Measurements from ENCODE around the gene STBD1.

Gene STBD1

DNA sequence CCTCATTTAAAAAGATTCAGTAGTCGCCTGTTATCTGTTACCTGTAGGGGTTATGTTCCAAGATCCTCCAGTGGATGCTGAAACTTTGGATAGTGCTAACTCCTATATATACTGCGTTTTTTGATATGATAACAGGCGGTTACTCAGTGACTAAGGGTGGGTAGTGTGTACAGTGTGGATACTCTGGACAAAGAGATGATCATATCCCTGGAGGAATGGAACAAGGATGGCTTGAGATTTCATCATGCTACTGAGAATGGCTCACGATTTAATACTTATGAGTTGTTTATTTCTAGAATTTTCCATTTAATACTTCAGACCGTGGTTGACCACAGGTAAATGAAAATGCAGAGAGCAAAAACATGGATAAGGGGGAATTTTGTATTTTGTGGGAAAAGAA is 33.5 kb upstream of the STBD1 start:
- no peaks in the 10 kb centered on the region for H3K36me3 Mint-ChIP-seq (ENCODE audit: low read depth)
- H3K27ac Mint-ChIP-seq, result no peak overlapping the region
- TF ChIP-seq, protein P1, sequence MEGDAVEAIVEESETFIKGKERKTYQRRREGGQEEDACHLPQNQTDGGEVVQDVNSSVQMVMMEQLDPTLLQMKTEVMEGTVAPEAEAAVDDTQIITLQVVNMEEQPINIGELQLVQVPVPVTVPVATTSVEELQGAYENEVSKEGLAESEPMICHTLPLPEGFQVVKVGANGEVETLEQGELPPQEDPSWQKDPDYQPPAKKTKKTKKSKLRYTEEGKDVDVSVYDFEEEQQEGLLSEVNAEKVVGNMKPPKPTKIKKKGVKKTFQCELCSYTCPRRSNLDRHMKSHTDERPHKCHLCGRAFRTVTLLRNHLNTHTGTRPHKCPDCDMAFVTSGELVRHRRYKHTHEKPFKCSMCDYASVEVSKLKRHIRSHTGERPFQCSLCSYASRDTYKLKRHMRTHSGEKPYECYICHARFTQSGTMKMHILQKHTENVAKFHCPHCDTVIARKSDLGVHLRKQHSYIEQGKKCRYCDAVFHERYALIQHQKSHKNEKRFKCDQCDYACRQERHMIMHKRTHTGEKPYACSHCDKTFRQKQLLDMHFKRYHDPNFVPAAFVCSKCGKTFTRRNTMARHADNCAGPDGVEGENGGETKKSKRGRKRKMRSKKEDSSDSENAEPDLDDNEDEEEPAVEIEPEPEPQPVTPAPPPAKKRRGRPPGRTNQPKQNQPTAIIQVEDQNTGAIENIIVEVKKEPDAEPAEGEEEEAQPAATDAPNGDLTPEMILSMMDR (IDR thresholded peaks at IDR 0.05), result no peak
- H3K4me1 Mint-ChIP-seq, result peaks cover 9% of the 10 kb centered on the region
- no peak overlapping the region for H3K4me3 Mint-ChIP-seq
- peaks cover 14% of the 10 kb centered on the region for H3K27me3 Mint-ChIP-seq (ENCODE audit: low read depth, poor library complexity)
- H3K9me3 Mint-ChIP-seq, result no peaks in the 10 kb centered on the region
- DNase-seq, result no peak

DNA sequence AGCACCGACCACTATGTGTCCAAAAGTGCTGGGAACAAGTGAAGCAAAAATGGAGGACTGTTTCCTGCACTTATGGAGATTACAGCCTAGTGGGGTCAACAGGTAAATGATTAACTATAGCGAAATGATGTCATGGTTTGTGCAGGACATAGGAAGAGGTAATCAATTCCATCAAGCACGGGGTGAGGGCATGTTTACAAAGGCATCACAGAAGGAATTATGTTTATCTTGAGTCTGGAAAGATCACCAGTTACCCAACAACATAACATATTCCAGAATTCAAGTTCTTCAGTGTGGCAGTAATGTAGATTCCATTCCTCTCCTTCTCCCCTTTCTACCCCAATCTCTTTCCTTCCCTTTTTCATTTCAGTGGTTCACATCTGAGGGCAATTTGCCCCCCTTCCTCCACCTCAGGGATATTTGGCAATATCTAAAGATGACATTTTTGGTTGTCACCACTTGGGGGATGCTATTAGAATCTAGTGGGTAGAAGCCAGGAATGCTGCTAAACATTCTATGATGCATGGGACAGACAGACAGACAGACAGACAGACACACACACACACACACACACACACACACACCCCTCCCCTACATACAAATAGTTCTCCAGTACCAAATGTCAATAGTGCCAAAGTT is 30.9 kb upstream of the STBD1 start:
- H3K36me3 Mint-ChIP-seq (ENCODE audit: low read depth), result no peaks in the 10 kb centered on the region
- TF ChIP-seq, protein P1 (IDR thresholded peaks at IDR 0.05), result no peak
- H3K27me3 Mint-ChIP-seq (ENCODE audit: low read depth, poor library complexity), result peaks cover 16% of the 10 kb centered on the region
- no peak for DNase-seq
- no peak overlapping the region for H3K4me3 Mint-ChIP-seq
- peaks cover 4% of the 10 kb centered on the region for H3K4me1 Mint-ChIP-seq
- H3K27ac Mint-ChIP-seq, result no peak overlapping the region
- no peaks in the 10 kb centered on the region for H3K9me3 Mint-ChIP-seq

DNA sequence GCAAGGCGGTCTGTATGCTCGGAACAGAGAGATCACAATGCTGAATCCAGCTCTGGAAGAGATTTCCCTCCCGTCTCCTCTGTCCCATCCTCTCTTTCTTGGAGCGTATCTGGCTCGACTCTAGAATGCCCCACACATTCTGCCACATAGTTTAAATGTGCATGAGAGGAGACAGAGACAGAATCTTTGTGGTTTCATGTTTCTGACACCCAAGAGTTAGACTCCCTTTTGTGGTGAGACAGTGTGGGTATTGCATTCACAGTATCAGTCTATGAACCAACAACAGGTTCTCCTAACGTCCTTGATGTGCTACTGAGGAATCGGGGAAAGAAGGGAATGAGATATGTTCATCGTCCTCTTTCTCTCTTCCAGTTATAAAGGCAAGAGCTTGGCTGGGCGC is 29.7 kb upstream of the STBD1 start:
- peaks cover 22% of the 10 kb centered on the region for H3K27me3 Mint-ChIP-seq (ENCODE audit: low read depth, poor library complexity)
- H3K9me3 Mint-ChIP-seq, result no peaks in the 10 kb centered on the region
- H3K4me3 Mint-ChIP-seq, result no peak overlapping the region
- no peaks in the 10 kb centered on the region for H3K36me3 Mint-ChIP-seq (ENCODE audit: low read depth)
- DNase-seq, result no peak
- no peaks in the 10 kb centered on the region for H3K4me1 Mint-ChIP-seq
- TF ChIP-seq, protein P1 (IDR thresholded peaks at IDR 0.05), result no peak
- H3K27ac Mint-ChIP-seq, result no peak overlapping the region

DNA sequence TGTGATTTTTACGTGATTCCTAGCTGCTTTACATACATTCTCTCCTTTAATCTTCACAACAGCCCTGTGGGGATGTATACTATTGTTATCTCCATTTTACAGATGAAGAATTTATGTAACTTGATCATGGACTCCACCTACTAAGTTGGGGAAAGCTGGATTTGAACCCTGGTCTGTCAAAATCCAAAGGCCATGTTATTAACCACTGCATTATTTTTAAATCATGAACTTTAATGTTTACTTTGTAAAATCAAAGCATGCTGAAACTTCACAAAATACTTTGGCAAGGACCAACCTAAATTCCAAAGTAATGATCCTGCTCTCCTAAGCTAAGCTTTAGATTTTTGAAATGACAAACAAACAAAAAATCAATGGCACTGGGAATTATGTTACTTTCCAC is 28.9 kb upstream of the STBD1 start:
- no peaks in the 10 kb centered on the region for H3K4me1 Mint-ChIP-seq
- TF ChIP-seq, protein P1 (IDR thresholded peaks at IDR 0.05), result no peak
- H3K4me3 Mint-ChIP-seq, result no peak overlapping the region
- H3K27me3 Mint-ChIP-seq (ENCODE audit: low read depth, poor library complexity), result peaks cover 22% of the 10 kb centered on the region
- no peaks in the 10 kb centered on the region for H3K36me3 Mint-ChIP-seq (ENCODE audit: low read depth)
- DNase-seq, result no peak
- no peaks in the 10 kb centered on the region for H3K9me3 Mint-ChIP-seq
- no peak overlapping the region for H3K27ac Mint-ChIP-seq

DNA sequence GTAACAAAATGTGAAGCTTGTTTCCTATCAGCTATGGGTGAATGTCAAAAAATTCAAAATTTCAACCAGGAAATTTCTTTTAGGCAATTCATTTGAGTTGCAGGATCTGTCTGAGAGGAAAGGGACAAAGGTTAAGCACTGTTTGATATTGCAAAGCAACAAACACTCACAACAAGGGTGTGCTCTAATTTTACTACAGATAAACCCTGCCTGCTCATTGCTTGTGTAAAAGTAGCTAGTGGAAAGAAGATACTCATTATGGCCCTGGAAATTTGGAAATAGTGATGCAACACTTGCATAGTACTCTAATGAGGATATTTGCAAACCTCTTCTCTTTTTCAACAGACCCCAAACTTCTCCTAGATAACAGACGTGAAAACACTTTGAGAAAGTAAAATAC is 27.9 kb upstream of the STBD1 start:
- Mint-ChIP-seq H3K36me3 (ENCODE audit: low read depth) (no peaks in the 10 kb centered on the region), H3K9me3 (no peaks in the 10 kb centered on the region), H3K4me3 (no peak overlapping the region), H3K4me1 (no peaks in the 10 kb centered on the region), H3K27me3 (ENCODE audit: low read depth, poor library complexity) (peaks cover 15% of the 10 kb centered on the region), H3K27ac (no peak overlapping the region)
- DNase-seq, result no peak
- TF ChIP-seq, protein P1 (IDR thresholded peaks at IDR 0.05), result no peak

DNA sequence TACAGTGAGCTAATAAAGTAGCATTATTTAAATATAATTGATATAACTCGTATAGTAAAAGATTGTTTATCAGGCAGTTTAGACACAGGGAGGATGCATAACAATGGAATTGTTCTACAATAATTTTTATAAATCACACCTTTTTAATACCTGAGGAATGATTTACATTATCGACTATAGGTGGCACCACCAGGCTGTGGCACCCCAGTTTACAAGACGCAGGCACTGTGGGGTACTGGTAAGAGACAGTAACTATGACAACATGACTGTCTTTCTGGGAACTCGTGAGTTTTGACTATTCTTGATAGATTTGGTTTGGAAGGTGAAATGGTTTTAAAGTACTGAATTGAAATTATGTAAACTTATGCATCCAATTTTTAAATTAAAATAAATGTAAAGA is 27.1 kb upstream of the STBD1 start:
- no peak for DNase-seq
- TF ChIP-seq, protein P1 (IDR thresholded peaks at IDR 0.05), result no peak
- Mint-ChIP-seq H3K27ac (no peak overlapping the region), H3K9me3 (no peaks in the 10 kb centered on the region), H3K4me3 (no peak overlapping the region), H3K27me3 (ENCODE audit: low read depth, poor library complexity) (peaks cover 13% of the 10 kb centered on the region), H3K4me1 (no peaks in the 10 kb centered on the region), H3K36me3 (ENCODE audit: low read depth) (no peaks in the 10 kb centered on the region)
